Prostate gland (tissue), 2 donors: ENCODE measurements around the gene DOCK10.

Source experiments
- CTCF ChIP-seq, 4 experiments: fragments of 200-600 bp in 2 of 4; fragments of 450-650 bp in 2 of 4; sonication (generic) in 2 of 4; IDR thresholded peaks; 1 replicate in 3 of 4; 2 replicates in 1 of 4; pipeline ENCODE4 v1.5.1; 2016 to 2019; ENCODE audit warnings: antibody characterized with exemption in 4 of 4, mild to moderate bottlenecking in 2 of 4, moderate library complexity in 2 of 4
- POLR2A ChIP-seq: fragments of 450-650 bp; IDR thresholded peaks from one replicate; pipeline ENCODE4 v1.6.1; 2016; ENCODE audit warnings: antibody characterized with exemption, mild to moderate bottlenecking

GRCh38 chr2:224813578-224813977 is 228.7 kb downstream of the DOCK10 start:
- TF ChIP-seq CTCF (IDR thresholded peaks at IDR 0.05) = no peak
- no peak for TF ChIP-seq POLR2A
